ENCODE measurements around the gene KRTAP10-4.
"Not testable (repeated sequence)": the region's sequence is repeated elsewhere in the genome, so short reads cannot be mapped to it uniquely, and the experiment has no call there.

The KRTAP10-4 gene

DNA sequence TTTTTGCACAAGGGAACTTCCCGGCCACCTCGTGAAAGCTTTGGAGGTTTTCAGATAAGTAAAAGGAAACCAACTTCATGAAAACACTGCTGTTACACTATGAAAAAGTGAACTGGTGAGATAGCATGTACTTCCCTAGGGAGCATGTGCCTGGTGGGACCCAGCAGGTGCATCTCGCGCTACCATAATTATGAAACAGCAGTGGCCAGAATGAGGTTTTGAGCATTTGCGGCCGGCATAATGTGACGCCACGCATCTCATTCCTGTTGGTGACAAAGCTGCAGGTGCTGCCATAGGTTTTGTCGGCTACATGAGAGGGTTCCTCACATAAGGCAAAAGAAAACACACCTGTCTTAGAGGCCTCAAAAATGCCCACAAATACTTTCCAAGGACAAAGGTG, 16.6 kb upstream of the KRTAP10-4 start:
- DNase-seq (ENCODE audit: low read depth, low spot score), result no peak

DNA sequence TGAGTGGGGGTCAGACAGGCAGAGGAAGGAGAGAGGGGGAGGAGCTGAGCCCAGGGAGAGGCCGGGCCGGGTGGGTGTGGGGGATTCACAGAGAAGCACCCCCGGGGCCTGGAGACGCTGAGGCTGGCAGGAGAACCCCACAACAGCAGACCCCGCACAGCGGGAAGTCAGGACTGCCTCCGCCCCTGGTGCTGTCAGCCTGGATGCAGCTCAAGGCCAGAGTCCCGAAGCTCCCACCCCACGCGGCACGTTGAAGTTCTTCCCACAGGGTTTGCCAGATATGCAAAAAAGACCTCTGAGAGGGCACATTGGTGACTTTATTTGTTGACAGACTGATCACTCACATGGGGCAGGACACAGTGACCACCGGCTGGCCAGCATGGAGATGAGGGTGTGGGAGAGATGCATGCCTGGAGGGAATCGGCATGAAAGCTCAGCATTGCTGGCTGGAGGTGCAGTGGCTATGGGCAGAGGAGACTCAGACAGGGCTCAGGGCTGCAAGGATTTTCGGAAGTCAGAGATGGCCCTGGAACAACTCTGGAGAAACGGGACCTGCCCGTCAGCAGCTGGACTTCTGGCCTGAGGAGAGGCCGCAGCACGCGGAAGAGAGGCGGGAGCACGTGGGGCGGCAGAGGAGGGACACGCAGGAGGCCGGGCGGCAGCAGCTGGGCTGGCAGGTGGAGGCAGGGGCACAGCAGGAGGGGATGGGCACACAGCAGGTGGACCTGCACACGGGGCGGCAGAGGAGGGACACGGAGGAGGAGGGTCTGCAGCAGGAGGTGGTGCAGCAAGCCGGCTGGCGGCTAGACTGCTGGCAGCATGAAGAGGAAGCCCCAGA, 15.8 kb upstream of the KRTAP10-4 start:
- no peak for DNase-seq (ENCODE audit: low read depth, low spot score)

DNA sequence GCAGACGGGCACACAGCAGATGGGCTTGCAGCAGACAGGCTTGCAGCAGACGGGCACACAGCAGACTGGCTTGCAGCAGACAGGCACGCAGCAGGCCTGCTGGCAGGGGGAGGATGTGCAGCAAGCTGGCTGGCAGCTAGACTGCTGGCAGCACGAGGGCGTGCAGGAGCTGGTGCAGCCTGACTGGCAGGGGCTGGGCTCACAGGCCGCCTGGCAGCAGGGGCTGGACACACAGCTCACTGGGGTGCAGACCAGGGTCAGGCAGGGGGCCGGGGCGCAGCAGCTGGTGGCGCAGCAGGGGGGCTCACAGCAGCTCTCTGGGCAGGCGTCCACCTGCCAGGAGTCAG, 15.2 kb upstream of the KRTAP10-4 start:
- not testable (repeated sequence) for DNase-seq (ENCODE audit: low read depth, low spot score)

DNA sequence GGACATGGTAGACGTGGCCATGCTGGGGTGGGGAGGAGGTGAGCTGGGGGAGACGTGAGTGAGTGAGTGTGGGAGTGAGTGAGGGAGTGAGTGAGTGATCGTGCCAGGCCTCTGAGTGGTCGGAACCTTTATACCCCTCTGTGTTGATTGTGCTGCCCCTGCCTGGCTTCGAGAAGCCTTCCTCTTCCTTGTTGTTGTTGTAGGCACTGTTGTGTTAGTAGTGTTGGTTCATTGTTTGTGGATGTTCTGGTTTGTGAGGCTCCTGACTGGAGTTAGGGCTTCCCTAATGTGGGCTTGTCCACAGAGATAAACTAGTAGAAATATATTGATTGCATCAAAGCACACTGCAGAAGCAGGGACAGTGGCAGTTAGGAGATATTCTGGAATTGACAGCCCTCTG, 14.8 kb upstream of the KRTAP10-4 start, which contains the start of gene KRTAP10-3:
Gene KRTAP10-3, minus strand, starts transcription at position 101 of the 400 bp plus-strand sequence. Its CDS starts 80 bp downstream, at position 21.
- DNase-seq (ENCODE audit: low read depth, low spot score), result no peak

DNA sequence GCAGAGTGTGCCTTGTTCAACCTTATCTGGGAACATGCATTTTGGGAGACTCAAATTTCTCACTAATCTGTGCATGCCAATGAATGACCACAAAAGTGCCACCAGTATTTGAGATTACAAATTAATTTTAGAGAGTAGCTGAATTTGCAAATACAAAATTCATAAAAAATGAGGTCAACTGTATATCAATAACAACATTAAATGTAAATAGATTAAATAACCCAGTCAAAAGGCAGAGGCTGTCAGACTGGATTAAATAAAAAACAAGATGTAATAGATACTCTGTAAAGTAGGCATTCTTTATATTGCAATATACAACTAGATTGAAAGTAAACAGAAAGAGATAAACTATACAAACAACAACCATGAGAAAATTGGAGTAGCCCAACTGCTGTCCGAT, 9.4 kb upstream of the KRTAP10-4 start:
- no peak for DNase-seq (ENCODE audit: low read depth, low spot score)

DNA sequence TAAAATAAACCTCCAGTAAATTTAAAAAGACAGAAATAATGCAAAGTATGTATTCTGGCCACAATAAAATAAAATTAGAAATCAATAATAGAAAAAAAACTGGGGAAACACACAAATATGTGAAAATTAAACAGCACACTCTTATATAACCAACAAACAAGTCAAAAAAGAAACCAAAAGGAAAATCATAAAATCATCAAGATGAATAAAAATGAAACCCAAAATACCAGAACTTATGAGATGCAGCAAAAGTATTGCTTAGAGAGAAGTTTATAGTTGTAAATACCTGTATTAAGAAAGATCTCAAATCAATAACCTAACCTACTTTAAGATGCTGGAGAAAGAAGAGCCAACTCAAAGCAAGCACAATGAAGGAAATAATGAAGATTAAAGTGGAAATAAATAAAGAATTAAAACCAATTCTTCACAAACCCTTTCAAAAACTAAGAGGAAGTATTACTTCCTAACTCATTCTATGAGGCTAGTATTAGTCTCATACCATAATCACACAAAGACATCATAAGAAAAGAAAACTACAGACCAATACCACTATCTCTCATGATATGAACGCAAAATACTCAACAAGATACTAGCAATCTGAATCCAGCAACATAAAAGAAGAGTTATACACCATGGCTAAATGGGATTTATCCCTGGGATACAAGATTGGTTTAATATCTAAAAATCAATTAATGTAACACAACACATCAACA, 8.5 kb upstream of the KRTAP10-4 start:
- no peak for DNase-seq (ENCODE audit: low read depth, low spot score)

DNA sequence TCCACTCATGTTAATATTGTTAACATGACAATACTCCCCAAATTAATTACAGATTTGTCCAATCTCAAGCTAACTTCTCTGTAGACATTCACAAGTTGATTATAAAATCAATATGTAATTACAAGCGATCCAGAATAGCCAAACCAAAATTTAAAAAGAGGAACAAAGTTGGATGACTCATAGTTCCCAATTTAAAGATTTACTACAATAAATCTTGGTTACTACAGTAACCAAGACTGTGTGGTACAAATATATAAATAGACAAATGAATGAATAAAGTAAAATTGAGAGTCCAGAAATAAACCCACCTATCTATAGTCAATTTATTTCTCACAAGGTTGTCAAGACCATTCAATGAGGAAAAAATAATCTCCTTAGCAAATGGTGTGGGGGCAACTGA, 7.1 kb upstream of the KRTAP10-4 start:
- DNase-seq (ENCODE audit: low read depth, low spot score), result no peak

DNA sequence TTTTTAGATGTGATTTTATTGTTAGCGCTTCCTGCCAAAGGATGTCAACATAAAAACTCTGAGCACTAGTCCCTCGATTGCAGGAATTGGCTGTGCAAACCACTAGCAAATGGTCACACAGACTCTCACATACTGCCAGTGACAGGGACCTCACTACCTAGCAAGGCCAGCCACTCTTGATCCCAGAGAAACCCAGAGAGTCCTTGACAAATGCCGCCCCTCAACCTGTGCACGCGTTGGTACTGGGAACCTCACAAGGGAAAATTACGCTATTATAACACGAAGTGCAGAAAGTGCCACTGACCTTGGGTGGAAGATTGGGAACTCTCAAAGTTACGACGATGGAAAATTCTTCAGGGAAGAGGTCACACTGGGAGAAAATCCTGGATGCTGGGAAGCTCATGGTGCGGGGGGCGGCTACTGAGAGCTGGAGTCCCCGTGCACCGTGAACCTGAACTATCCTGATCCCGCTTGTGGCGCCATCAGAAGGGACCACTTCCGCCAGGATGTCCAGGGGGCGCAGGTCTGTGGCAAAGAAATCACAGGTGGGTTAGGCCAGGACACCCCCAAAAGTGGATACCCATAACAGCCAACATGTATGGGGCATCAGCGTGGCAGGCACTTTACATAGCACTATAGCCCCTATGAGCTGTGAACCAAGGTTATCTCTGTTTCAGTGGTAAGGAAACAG, 5.9 kb upstream of the KRTAP10-4 start:
- no peak for DNase-seq (ENCODE audit: low read depth, low spot score)

DNA sequence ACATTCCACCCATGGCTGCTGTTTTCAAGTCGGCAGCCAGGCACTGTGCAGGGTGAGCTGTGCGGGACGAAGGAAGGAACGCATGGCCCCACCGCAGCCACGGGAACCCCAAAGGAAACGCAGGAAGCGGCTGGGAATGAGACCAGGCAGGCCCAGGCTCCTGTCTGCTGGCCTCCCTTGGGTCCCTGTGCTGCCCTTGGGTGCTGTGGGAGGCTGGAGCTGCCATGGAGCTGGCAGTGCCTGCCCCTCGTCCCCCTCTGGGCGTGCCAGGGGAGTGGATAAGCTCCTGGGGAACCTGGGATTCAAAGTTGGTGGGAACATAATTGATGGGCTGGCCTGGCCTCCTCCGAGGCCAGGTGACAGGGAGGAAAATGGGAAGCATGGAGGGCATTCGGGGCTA, 5.3 kb upstream of the KRTAP10-4 start:
- DNase-seq (ENCODE audit: low read depth, low spot score), result no peak

DNA sequence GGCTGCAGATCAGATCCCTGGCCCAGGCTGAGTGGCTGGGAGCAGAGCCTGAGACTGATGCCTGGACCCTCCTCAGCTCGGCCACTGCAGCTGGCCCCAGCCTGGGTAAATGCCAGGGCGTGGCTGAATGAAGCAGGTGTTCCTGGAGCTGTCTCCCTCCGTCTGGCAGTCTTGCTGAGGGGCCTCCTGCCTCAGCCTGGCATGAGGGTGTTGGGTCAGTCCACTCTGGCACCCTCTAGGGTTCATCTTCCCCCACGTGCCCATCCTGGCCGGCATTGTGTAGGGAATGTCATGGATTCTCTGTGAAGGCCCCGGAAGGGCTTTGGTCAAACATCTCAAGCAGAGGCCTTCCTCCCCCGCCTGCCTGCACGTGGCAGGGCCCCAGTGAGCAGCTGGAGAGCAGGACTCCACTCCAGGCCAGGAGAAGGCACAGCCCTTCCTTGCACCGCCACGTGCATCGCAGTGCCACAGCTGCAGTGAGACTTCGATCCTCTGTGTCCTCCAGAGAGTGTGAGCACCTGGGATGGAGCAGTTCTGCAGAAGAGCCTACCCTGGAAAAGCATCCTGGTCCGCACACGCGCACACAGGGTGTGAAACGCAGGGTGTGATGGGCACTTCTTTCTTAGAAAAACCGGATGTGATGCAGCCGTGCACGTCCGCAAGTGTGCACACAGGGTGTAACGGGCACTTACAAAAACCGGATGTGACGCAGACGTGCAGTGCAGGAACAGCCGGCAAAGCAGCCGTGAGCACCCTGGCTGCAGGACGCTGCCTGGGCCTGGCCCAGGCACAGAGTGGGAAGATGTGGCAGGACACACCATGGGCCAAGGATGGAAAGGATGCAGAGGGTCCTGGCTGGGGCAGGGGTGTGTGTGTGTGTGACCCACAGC, 4.6 kb upstream of the KRTAP10-4 start:
- no peak for DNase-seq (ENCODE audit: low read depth, low spot score)

DNA sequence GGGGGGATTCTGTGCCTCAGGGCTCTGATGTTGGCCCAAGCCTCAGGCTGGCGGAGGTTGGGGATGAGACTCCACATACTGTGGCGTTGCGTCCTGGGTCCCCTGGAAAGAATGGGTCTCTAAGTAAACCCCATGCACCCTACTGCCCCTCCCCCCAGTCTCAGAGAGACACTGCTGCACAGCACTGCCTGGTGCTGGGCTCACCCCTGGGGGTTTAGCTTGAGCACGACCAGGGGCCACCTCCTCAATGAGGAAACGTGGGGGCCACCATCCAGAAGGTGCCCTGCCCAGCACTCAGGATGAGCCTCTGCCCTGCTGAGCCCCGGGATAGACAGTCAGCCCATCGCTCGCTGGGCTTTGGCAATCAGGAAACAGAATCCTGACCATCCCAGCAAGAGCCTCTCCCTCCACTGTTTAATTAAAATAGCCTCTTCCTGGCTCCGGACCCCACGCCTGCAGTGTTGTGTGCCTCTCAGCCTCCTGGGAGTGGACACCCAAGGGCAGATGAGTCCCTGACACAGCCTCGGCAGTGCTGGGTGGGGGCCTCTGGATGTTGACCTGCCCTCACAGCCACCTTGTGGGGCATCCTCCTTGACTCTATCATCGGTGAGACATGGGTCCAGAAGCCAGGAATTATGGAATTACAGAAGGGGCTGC, 3.5 kb upstream of the KRTAP10-4 start:
- DNase-seq (ENCODE audit: low read depth, low spot score), result no peak

DNA sequence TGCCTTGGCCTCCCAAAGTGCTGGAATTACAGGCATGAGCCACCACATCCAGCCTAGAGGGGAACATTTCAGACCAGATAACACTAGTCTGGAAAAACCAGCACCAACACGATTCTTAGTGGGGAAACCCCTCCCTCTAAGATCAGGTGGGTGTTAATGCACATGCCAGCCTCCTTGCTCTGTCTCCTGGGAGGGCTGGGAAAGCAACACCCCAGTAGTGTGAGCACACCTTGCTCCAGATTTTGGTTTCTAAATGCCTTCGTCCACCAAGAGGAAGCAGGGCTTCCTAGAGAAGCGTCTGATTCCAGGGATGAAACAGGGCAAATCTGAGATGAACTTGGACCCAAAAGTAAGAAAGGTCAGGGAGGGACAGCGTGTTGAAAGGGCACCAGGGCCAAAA, 2.2 kb upstream of the KRTAP10-4 start:
- no peak for DNase-seq (ENCODE audit: low read depth, low spot score)

DNA sequence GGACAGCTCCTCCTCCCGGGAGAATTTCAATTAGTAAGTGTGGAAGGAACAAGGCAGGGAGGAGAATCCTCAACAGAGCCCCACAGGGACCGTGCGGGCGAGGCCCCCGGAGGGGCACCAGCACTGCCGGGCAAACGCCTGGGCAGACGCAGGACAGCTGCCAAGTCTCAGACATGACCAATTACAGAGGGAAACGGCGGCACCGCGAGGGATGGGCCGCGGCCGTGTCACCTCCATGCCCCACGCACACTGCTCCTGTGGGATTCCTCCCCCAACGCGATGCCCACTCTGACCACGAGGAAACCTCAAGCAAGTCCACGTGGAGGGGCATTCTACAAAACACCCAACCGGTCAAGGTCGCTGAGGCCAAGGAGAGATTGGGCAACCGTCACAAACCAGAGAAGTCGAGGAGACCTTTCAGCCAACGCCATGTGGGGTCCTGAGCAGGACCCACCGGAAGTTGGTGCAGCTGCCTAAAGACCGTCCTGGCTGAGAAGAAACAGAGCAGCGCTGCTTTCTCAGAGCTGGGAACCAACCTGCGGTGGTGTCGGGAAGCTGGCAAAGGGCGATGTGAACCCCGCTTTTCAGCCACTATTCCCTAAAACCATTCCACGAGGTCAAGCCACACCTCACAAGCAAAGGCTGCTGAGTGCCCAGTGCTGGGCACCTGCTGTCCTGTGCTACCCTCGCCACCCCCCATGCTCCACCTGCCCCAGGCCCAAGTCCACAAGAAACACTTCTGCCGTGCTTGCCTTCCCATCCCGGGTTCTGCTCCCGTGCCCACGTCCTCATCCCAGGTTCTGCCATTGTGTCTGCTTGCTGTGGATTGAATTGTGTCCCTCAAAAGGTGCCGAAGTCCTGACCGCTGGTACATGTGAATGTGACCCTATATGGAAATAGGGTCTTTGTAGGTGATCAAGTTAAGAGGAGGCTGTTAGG, 1.4 kb upstream of the KRTAP10-4 start:
- no peak for DNase-seq (ENCODE audit: low read depth, low spot score)

DNA sequence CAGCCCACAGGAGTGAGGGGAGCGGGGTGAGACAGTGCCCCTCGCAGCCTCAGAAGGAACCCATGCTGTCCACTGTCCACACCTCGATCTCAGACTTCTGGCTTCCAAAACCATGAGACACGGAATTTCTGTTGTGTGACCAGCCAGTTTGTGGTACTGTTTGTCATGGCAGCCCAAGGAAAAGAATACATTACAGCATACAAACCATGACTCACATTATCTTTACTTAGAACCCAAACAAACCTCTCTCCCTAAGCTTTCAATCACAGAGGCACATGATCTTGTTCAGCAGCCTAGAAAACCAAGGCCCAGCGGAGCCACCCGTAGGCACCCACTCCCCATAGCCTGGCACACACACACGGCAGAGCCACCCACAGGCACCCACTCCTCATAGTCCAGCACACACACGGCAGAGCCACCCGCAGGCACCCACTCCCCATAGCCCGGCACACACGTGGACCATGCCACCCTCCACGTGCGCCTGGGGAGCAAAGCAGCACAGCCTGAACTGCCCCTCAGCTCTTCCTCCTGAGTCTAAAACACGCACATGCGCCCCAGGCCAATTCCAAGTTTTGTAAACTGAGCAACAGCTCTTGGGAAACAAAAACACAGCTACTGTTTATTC, 458 bp upstream of the KRTAP10-4 start:
- no peak for DNase-seq (ENCODE audit: low read depth, low spot score)

DNA sequence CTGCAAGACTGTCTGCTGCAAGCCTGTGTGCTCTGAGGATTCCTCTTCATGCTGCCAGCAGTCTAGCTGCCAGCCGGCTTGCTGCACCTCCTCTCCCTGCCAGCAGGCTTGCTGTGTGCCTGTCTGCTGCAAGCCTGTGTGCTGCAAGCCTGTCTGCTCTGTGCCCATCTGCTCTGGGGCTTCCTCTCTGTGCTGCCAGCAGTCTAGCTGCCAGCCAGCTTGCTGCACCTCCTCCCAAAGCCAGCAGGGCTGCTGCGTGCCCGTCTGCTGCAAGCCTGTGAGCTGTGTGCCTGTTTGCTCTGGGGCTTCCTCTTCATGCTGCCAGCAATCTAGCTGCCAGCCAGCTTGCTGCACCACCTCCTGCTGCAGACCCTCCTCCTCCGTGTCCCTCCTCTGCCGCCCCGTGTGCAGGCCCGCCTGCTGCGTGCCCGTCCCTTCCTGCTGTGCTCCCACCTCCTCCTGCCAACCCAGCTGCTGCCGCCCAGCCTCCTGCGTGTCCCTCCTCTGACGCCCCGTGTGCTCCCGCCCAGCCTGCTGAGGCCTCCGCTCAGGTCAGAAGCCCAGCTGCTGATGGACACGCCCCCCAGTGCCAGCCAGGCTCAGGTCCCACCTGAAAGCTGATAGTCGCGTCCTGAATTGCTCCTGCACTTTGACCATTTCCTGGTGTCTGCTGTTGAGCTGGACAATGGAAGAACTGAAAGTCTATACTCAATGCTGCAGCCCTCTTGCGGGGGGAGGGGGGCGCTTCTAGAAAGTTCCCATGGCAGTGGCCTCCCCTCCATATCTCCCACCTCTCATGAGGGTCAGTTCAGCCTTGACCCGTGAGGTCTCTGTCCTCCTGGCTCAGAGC, 1.2 kb downstream of the KRTAP10-4 start:
- no peak for DNase-seq (ENCODE audit: low read depth, low spot score)

DNA sequence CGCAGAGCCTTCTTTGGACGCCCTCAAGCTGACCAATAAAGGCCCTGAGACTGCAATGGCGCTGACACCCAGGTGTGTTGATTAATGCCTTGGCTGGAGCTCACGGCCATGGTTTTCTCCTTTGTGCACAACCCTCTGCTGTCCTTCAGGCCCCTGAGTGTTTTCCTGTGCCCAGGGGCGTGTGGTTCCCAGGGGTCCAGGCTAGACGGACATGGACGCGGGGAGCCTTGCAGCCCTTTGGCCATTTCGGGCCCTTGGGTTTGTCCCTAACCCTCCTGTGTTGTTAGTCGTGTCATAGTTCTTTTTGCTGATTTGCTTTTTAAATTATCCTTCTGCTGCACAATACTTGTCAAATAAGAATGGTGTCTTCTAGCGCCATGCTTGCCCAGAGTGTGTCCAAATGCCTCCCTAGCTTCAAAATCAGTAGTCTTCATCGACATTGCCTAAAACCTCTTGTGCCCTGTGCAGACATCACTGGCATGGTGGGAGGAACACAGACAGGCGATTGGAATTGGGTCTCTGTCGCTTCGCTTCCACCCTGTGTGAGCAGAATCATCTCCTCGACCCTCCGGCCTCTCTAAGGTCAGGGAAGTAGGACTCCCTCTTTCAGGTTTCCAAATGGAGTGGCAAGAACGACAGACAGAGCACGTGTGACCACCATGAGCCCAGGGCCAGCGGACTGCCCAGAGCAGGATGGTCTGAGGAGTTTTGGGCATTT, 1.9 kb downstream of the KRTAP10-4 start:
- no peak for DNase-seq (ENCODE audit: low read depth, low spot score)

DNA sequence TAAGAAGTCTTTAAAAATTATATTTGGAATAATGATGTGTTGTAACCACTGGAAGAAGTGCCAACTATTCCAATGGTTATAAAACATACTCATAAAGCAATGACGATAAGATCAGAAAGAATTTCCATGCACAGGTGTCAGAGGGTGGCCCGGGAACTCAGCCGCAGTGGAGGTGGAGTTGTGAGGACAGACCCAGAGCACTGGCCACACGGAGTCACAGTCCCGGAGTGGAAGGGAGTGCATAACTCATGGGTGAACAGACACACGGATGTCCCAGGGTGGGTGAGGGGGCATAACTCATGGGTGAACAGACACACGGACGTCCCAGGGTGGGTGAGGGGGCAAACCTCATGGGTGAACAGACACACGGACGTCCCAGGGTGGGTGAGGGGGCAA, 2.5 kb downstream of the KRTAP10-4 start:
- DNase-seq (ENCODE audit: low read depth, low spot score), result no peak

Measured in activated naive CD8-positive, alpha-beta T cell treated with anti-CD3 and anti-CD28 coated beads, Interleukin-2, amount 50 U/mL, for 16 hours (primary cell).